ENCODE data around the gene DOCK7.

- TF ChIP-seq EZH2 (IDR thresholded peaks at IDR 0.05; ENCODE audit: insufficient read depth, poor library complexity, severe bottlenecking) (no peak), EZH2phosphoT487 (IDR thresholded peaks at IDR 0.05; ENCODE audit: insufficient read depth, low read depth) (no peak)
These were observed 252.1 kb downstream of the DOCK7 start for GRCh38 chr1:62436039-62436465.

Measured in GM23248 (cell line).